HepG2 (cell line): Measurements from ENCODE around the gene NT5DC1. TPM values are rescaled to one million over a fixed set of nuclear protein-coding genes. Genes with fewer than 3 reads are reported as not detected.

ENCODE experiments used
- ATAC-seq: fragments of 200-7000 bp; cut with Tn5 transposase; 3 replicates; pipeline ENCODE4 v1.9.1; 2020; ENCODE audit warnings: mild to moderate bottlenecking, moderate library complexity
- BruUV-seq: library from RNA; stranded (reverse); fragments of 400-500 nt; replicated peaks from 2 replicates; lab custom pipeline; 2021; lab: Mats Ljungman, UMichigan
- CTCF ChIA-PET: fragments of 300-600 bp; formaldehyde crosslinking; extraction: SDS; loops from one replicate; lab custom pipeline; 2021; ENCODE audit warnings: low total read pairs, inconsistent platforms, low intra/inter-chr PET ratio; lab: Yijun Ruan, JAX
- POLR2A ChIA-PET: fragments of 350-600 bp; sonication (Branson Sonifier 250); formaldehyde crosslinking; loops from one replicate; lab custom pipeline; 2020; ENCODE audit warnings: antibody characterized with exemption, inconsistent platforms; lab: Yijun Ruan, JAX
- DNase-seq: peaks from one replicate; pipeline ENCODE4 v3.0.0-alpha.2; 2015; ENCODE audit warnings: low spot score
- FAIRE-seq: peaks from 3 replicates; lab custom pipeline; 2011; peaks lifted over from hg19 to GRCh38; lab: Jason Lieb, UNC
- H2AFZ ChIP-seq: one replicate; pipeline ENCODE4 v1.6.1; 2011; ENCODE audit warnings: low read length, inconsistent platforms
- H3K27ac ChIP-seq: fragments of 300-600 bp; 3 replicates; pipeline ENCODE4 v1.8.0; 2011; ENCODE audit warnings: mixed run types, mild to moderate bottlenecking, mixed read lengths, low read length, inconsistent platforms; ENCODE audit not compliant: insufficient read depth; ENCODE audit errors: extremely low read length
- H3K27me3 ChIP-seq, 2 experiments: fragments of 200-600 bp in 1 of 2; 2 replicates in 1 of 2; 3 replicates in 1 of 2; pipeline versions ENCODE4 v1.6.0 to v1.8.0; 2011; ENCODE audit warnings: low read length in 2 of 2, mild to moderate bottlenecking in 2 of 2, moderate library complexity in 2 of 2, inconsistent platforms in 1 of 2; ENCODE audit not compliant: insufficient read depth in 2 of 2, control insufficient read depth in 1 of 2
- H3K36me3 ChIP-seq, 2 experiments: fragments of 200-600 bp in 1 of 2; replicated peaks in 1 of 2; 2 replicates in 1 of 2; 3 replicates in 1 of 2; pipeline versions ENCODE4 v1.5.1 to v1.8.0; 2011; ENCODE audit warnings: low read length in 2 of 2, inconsistent platforms in 1 of 2; ENCODE audit not compliant: insufficient read depth in 2 of 2, control insufficient read depth in 1 of 2
- H3K4me1 ChIP-seq: 2 replicates; pipeline ENCODE4 v1.5.1; 2012; ENCODE audit warnings: low read length, inconsistent platforms; ENCODE audit not compliant: insufficient read depth
- H3K4me2 ChIP-seq: 2 replicates; pipeline ENCODE4 v1.6.0; 2011; ENCODE audit warnings: low read depth, low read length, inconsistent platforms
- H3K4me3 ChIP-seq, 3 experiments: fragments of 200-600 bp in 1 of 3; sonication (generic), shearing (Covaris generic) in 1 of 3; replicated peaks in 1 of 3; 2 replicates each; pipeline ENCODE4 v1.5.1; 2011 to 2016; ENCODE audit warnings: low read length in 3 of 3, inconsistent platforms in 2 of 3, low read depth in 2 of 3, mild to moderate bottlenecking in 2 of 3, control low read depth in 1 of 3, mixed read lengths in 1 of 3; ENCODE audit not compliant: insufficient read depth in 1 of 3
- H3K79me2 ChIP-seq: one replicate; pipeline ENCODE4 v1.6.1; 2011; ENCODE audit warnings: low read length, inconsistent platforms; ENCODE audit not compliant: insufficient read depth
- H3K9ac ChIP-seq: 2 replicates; pipeline ENCODE4 v1.6.0; 2011; ENCODE audit warnings: mild to moderate bottlenecking, low read depth, low read length, inconsistent platforms; ENCODE audit not compliant: insufficient read depth
- H3K9me3 ChIP-seq: 2 replicates; pipeline ENCODE4 v1.5.1; 2012; ENCODE audit warnings: mild to moderate bottlenecking, low read length
- H4K20me1 ChIP-seq: 2 replicates; pipeline ENCODE4 v1.6.0; 2011; ENCODE audit warnings: inconsistent platforms, mild to moderate bottlenecking, low read length, moderate library complexity; ENCODE audit not compliant: insufficient read depth
- ETV6 ChIP-seq: sonication (generic); formaldehyde crosslinking; conservative IDR thresholded peaks from 2 replicates; pipeline ENCODE4 v1.4.0; 2020; ENCODE audit warnings: missing genetic modification reagents
- FLYWCH1 ChIP-seq: sonication (generic); formaldehyde crosslinking; IDR thresholded peaks from 2 replicates; pipeline ENCODE4 v1.8.1; 2023; ENCODE audit warnings: mild to moderate bottlenecking, missing genetic modification reagents
- FOXO1 ChIP-seq: sonication (generic); formaldehyde crosslinking; IDR thresholded peaks from 2 replicates; pipeline ENCODE4 v1.4.0; 2020; ENCODE audit warnings: missing genetic modification reagents
- IKZF4 ChIP-seq: sonication (generic); formaldehyde crosslinking; IDR thresholded peaks from 2 replicates; pipeline ENCODE4 v1.5.1; 2020; ENCODE audit warnings: borderline replicate concordance, mild to moderate bottlenecking, low read depth, missing genetic modification reagents; ENCODE audit errors: not compliant biosample characterization
- NFATC3 ChIP-seq: sonication (generic); formaldehyde crosslinking; IDR thresholded peaks from 2 replicates; pipeline ENCODE4 v1.5.1; 2020; ENCODE audit warnings: mild to moderate bottlenecking, missing genetic modification reagents
- PHF5A ChIP-seq: IDR thresholded peaks from one replicate; pipeline ENCODE4 v1.6.1; 2018; ENCODE audit warnings: low read depth, missing genetic modification reagents; ENCODE audit not compliant: unreplicated experiment
- RFX1 ChIP-seq: fragments of 450-650 bp; IDR thresholded peaks from 2 replicates; pipeline ENCODE4 v1.6.1; 2017
- RFXAP ChIP-seq: sonication (generic); formaldehyde crosslinking; IDR thresholded peaks from 2 replicates; pipeline ENCODE4 v1.4.0; 2020; ENCODE audit warnings: missing genetic modification reagents, borderline replicate concordance
- SRF ChIP-seq: IDR thresholded peaks from 2 replicates; pipeline ENCODE4 v1.6.1; 2011; ENCODE audit warnings: mild to moderate bottlenecking, low read depth, low read length, moderate library complexity
- ZNF292 ChIP-seq: sonication (generic); formaldehyde crosslinking; IDR thresholded peaks from 2 replicates; pipeline ENCODE4 v1.8.1; 2022; ENCODE audit warnings: mild to moderate bottlenecking, low read depth, missing genetic modification reagents, borderline replicate concordance
- WGBS: methylation state at CpG from one replicate; pipeline ENCODE4 v1.1.6; 2017; ENCODE audit warnings: low lambda C conversion rate; 5-methylcytosine and 5-hydroxymethylcytosine counted together
- in situ Hi-C: cut with HindIII; loops from 2 replicates; pipeline ENCODE4 v1.10.0; 2017; ENCODE audit warnings: low pct_unique_long_range_greater_than_20kb; ENCODE audit not compliant: extremely low pct_ligation_motif_present
- intact Hi-C: fragments of 100-400 bp; cut with micrococcal nuclease; formaldehyde crosslinking; loops from one replicate; pipeline ENCODE4 v1.10.0; 2022; ENCODE audit not compliant: unreplicated experiment
- polyA plus RNA-seq, 8 experiments: library from polyadenylated mRNA; depleted of rRNA in 3 of 8; stranded (reverse) in 7 of 8; unstranded in 1 of 8; fragments of >200 nt; fragmentation: Illumina TruSeq in 4 of 8; extraction: Trizol in 4 of 8; gene quantifications; 2 replicates each; pipeline versions ENCODE4 v1.2.1 to v1.2.3, GENCODE V29; 2011 to 2016; ENCODE audit warnings: low read depth in 4 of 8, missing spikeins in 1 of 8, mixed read lengths in 1 of 8; ENCODE audit not compliant: insufficient read depth in 1 of 8
- total RNA-seq, 5 experiments: library from RNA; depleted of rRNA; stranded (reverse); fragments of >200 nt; fragmentation: Illumina TruSeq; extraction: Trizol; gene quantifications; 2 replicates each; pipeline ENCODE4 v1.2.3, GENCODE V29; 2016; ENCODE audit warnings: low read depth in 1 of 5
- TF ChIP-seq, protein P1 (sequence below): IDR thresholded peaks from 2 replicates; pipeline ENCODE4 v1.6.1; 2016; ENCODE audit warnings: low read depth, control low read depth
- TF ChIP-seq, protein P2 (sequence below): sonication (generic); formaldehyde crosslinking; IDR thresholded peaks from 2 replicates; pipeline ENCODE4 v1.8.0; 2022; ENCODE audit warnings: mild to moderate bottlenecking, missing genetic modification reagents; ENCODE audit not compliant: insufficient replicate concordance

Gene NT5DC1
- total and polyA plus RNA-seq, 2 of the 13 experiments (the other 11 are each of a cell fraction or from before 2014, with no cell fraction given), result 27.0 to 56.1 TPM

DNA sequence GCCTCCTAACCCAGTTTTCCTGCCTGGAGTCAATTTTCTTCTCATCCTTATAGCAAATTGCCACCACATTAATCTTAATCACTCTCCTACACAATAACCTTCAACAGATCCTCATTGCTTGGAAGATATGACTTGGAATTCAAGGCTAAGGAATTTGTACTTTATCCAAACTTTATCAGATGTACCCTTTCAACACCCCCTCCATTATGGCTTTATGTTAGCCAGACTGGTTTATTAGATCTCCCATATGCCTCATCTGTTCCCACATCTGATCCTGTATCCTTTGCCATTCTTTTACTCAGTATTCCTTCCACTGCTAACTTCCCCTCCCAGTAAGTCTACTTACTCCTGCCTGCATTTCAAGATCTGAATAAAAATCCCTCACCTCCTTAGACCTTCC, 36.0 kb upstream of the NT5DC1 start:
- Histone ChIP-seq H3K36me3 (no peaks in the 10 kb centered on the region), H3K27ac (no peak overlapping the region), H2AFZ (peak overlapping the region; percentile 31), H4K20me1 (no peaks in the 10 kb centered on the region), H3K4me2 (no peak overlapping the region), H3K9ac (no peak overlapping the region), H3K9me3 (no peaks in the 10 kb centered on the region), H3K4me1 (peaks cover 11% of the 10 kb centered on the region), H3K79me2 (peaks cover 6% of the 10 kb centered on the region), H3K27me3 (no peaks in the 10 kb centered on the region; a peak in 1 of 5 replicates), H3K4me3 (no peak overlapping the region)
- ChIA-PET CTCF (no interaction called here), POLR2A (no interaction called here)
- FAIRE-seq (no peak), DNase-seq (no peak), ATAC-seq (no peak)
- no TSS peak for BruUV-seq
- intact Hi-C loops (no loop called here), in situ Hi-C loops (no loop called here)
- no peak for TF ChIP-seq RFXAP (CRISPR knock-in tag)
- TF ChIP-seq, protein P1, sequence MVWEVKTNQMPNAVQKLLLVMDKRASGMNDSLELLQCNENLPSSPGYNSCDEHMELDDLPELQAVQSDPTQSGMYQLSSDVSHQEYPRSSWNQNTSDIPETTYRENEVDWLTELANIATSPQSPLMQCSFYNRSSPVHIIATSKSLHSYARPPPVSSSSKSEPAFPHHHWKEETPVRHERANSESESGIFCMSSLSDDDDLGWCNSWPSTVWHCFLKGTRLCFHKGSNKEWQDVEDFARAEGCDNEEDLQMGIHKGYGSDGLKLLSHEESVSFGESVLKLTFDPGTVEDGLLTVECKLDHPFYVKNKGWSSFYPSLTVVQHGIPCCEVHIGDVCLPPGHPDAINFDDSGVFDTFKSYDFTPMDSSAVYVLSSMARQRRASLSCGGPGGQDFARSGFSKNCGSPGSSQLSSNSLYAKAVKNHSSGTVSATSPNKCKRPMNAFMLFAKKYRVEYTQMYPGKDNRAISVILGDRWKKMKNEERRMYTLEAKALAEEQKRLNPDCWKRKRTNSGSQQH (CRISPR knock-in tag), result no peak
- no peak for TF ChIP-seq ZNF292 (CRISPR knock-in tag)
- no peak for TF ChIP-seq IKZF4 (CRISPR knock-in tag)

DNA sequence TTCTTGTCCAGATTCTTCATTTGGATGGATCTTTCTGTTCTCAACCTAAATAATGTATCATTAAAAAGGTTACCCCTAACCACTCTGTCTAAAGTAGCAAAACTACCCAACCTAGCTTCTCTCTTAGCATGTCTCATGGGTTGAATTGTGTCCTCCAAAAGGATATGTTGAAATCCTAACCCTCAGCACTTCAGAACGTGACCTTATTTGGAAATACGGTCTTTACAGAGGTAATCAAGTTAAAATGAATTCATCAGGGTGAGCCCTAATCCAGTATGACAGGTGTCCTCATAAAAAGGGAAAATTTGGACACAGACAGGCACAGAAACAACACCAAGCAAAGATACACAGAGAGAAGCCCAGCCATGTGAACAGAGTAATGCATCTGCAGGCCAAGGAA, 33.9 kb upstream of the NT5DC1 start:
- WGBS, result 23% methylated on average over 2 of the region's 2 CpGs
- FAIRE-seq, result no peak

More for the DNA sequence above, 33.9 kb upstream of the NT5DC1 start:
- DNase-seq (no peak), ATAC-seq (no peak)
- in situ Hi-C loops (no loop called here), intact Hi-C loops (no loop called here)
- Histone ChIP-seq H3K27me3 (no peaks in the 10 kb centered on the region), H3K4me1 (peaks cover 19% of the 10 kb centered on the region), H3K9ac (no peak overlapping the region), H4K20me1 (no peaks in the 10 kb centered on the region), H3K4me2 (no peak overlapping the region), H3K4me3 (no peak overlapping the region), H3K36me3 (no peaks in the 10 kb centered on the region), H2AFZ (no peak overlapping the region), H3K79me2 (no peaks in the 10 kb centered on the region), H3K9me3 (no peaks in the 10 kb centered on the region), H3K27ac (no peak overlapping the region)
- ChIA-PET CTCF (no interaction called here), POLR2A (interaction anchor here (1.3 kb wide), 1 partner anchor 34 kb away, joined by 3 read pairs; the partner anchor contains the start of gene NT5DC1)
- TF ChIP-seq FLYWCH1 (CRISPR knock-in tag), result no peak
- TF ChIP-seq, protein P2, sequence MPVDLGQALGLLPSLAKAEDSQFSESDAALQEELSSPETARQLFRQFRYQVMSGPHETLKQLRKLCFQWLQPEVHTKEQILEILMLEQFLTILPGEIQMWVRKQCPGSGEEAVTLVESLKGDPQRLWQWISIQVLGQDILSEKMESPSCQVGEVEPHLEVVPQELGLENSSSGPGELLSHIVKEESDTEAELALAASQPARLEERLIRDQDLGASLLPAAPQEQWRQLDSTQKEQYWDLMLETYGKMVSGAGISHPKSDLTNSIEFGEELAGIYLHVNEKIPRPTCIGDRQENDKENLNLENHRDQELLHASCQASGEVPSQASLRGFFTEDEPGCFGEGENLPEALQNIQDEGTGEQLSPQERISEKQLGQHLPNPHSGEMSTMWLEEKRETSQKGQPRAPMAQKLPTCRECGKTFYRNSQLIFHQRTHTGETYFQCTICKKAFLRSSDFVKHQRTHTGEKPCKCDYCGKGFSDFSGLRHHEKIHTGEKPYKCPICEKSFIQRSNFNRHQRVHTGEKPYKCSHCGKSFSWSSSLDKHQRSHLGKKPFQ (CRISPR knock-in tag), result no peak
- no peak for TF ChIP-seq FOXO1 (CRISPR knock-in tag)
- TF ChIP-seq RFX1, result no peak
- peak; percentile 43; the same call in 1 of the 2 replicates for TF ChIP-seq SRF
- TF ChIP-seq PHF5A (CRISPR knock-in tag), result no peak
- TF ChIP-seq ETV6, result no peak
- TF ChIP-seq NFATC3 (CRISPR knock-in tag), result no peak
- no TSS peak for BruUV-seq
